Liver (tissue), 9 donors: ENCODE results near the gene PXMP4. TPM values are rescaled to one million over a fixed set of nuclear protein-coding genes. Genes with fewer than 3 reads are reported as not detected.
A peak's percentile ranks its signal among the peaks of the same experiment; 100 is the strongest.
"Not testable (repeated sequence)": the region's sequence is repeated elsewhere in the genome, so short reads cannot be mapped to it uniquely, and the experiment has no call there.

Source experiments
- DNase-seq: peaks from one replicate; pipeline ENCODE4 v3.0.0-alpha.2; 2017; ENCODE audit warnings: low spot score
- H3K27ac ChIP-seq, 2 donors: one replicate each; pipeline ENCODE4 v1.7.0; 2013; ENCODE audit warnings: inconsistent platforms in 2 of 2, low read length in 2 of 2, control low read depth in 1 of 2, low read depth in 1 of 2, mild to moderate bottlenecking in 1 of 2
- H3K27me3 ChIP-seq, 4 donors: one replicate each; pipeline versions ENCODE4 v1.6.1 to v1.7.0; 2013; ENCODE audit warnings: low read length in 3 of 4, inconsistent platforms in 1 of 4, mild to moderate bottlenecking in 1 of 4, moderate library complexity in 1 of 4; ENCODE audit not compliant: control insufficient read depth in 4 of 4, insufficient read depth in 4 of 4
- H3K36me3 ChIP-seq, 4 donors: one replicate each; pipeline versions ENCODE4 v1.6.1 to v1.7.0; 2013; ENCODE audit warnings: low read length in 3 of 4, mild to moderate bottlenecking in 3 of 4, low read depth in 1 of 4, moderate library complexity in 1 of 4; ENCODE audit not compliant: control insufficient read depth in 4 of 4, insufficient read depth in 3 of 4
- H3K4me1 ChIP-seq, 4 donors: one replicate each; pipeline versions ENCODE4 v1.6.1 to v1.7.0; 2013; ENCODE audit warnings: low read length in 3 of 4, mild to moderate bottlenecking in 3 of 4, moderate library complexity in 1 of 4; ENCODE audit not compliant: control insufficient read depth in 4 of 4, insufficient read depth in 4 of 4
- H3K4me3 ChIP-seq, 3 donors: one replicate each; pipeline versions ENCODE4 v1.6.1 to v1.7.0; 2013; ENCODE audit warnings: low read length in 3 of 3, control low read depth in 1 of 3, low read depth in 1 of 3, mild to moderate bottlenecking in 1 of 3
- H3K9ac ChIP-seq, 2 donors: one replicate each; pipeline ENCODE4 v1.7.0; 2013; ENCODE audit warnings: low read length in 2 of 2, mild to moderate bottlenecking in 2 of 2, moderate library complexity in 2 of 2, control low read depth in 1 of 2, low read depth in 1 of 2
- H3K9me3 ChIP-seq, 4 donors: one replicate each; pipeline versions ENCODE4 v1.6.1 to v1.7.0; 2013; ENCODE audit warnings: low read length in 3 of 4; ENCODE audit not compliant: control insufficient read depth in 4 of 4
- ATF3 ChIP-seq: IDR thresholded peaks from 2 replicates; pipeline ENCODE4 v1.6.1; 2016; ENCODE audit warnings: antibody characterized with exemption
- CTCF ChIP-seq: fragments of 150-350 bp; IDR thresholded peaks from 2 replicates; pipeline ENCODE4 v1.5.1; 2017; ENCODE audit warnings: improper control_type of control experiment, low read depth, low read length; ENCODE audit not compliant: missing input control
- EGR1 ChIP-seq, 2 donors: IDR thresholded peaks; 2 replicates each; pipeline ENCODE4 v1.6.1; 2016 to 2018; ENCODE audit warnings: antibody characterized with exemption in 2 of 2, low read depth in 2 of 2
- FOXA1 ChIP-seq: IDR thresholded peaks from 2 replicates; pipeline ENCODE4 v1.6.1; 2016; ENCODE audit warnings: antibody characterized with exemption
- GABPA ChIP-seq, 2 donors: IDR thresholded peaks in 1 of 2; conservative IDR thresholded peaks in 1 of 2; 2 replicates each; pipeline ENCODE4 v1.6.1; 2016; ENCODE audit warnings: antibody characterized with exemption in 2 of 2, mild to moderate bottlenecking in 1 of 2, moderate library complexity in 1 of 2
- HNF4A ChIP-seq, 2 donors: conservative IDR thresholded peaks; 2 replicates each; pipeline ENCODE4 v1.6.1; 2016; ENCODE audit warnings: antibody characterized with exemption in 2 of 2, mild to moderate bottlenecking in 2 of 2
- HNF4G ChIP-seq: IDR thresholded peaks from 2 replicates; pipeline ENCODE4 v1.6.1; 2016; ENCODE audit warnings: antibody characterized with exemption
- JUND ChIP-seq, 2 donors: IDR thresholded peaks; 2 replicates each; pipeline ENCODE4 v1.6.1; 2016; ENCODE audit warnings: antibody characterized with exemption in 2 of 2
- MAX ChIP-seq: IDR thresholded peaks from 2 replicates; pipeline ENCODE4 v1.6.1; 2016; ENCODE audit warnings: antibody characterized with exemption
- NR2F2 ChIP-seq: IDR thresholded peaks from 2 replicates; pipeline ENCODE4 v1.6.1; 2016; ENCODE audit warnings: antibody characterized with exemption
- RAD21 ChIP-seq, 2 donors: IDR thresholded peaks; 2 replicates each; pipeline ENCODE4 v1.6.1; 2016; ENCODE audit warnings: antibody characterized with exemption in 2 of 2, mild to moderate bottlenecking in 2 of 2
- RXRA ChIP-seq, 2 donors: IDR thresholded peaks; 2 replicates each; pipeline ENCODE4 v1.6.1; 2017 to 2018; ENCODE audit warnings: antibody characterized with exemption in 2 of 2, mild to moderate bottlenecking in 1 of 2
- SP1 ChIP-seq: IDR thresholded peaks from 2 replicates; pipeline ENCODE4 v1.6.1; 2018; ENCODE audit warnings: antibody characterized with exemption, mild to moderate bottlenecking
- TAF1 ChIP-seq: conservative IDR thresholded peaks from 2 replicates; pipeline ENCODE4 v1.6.1; 2016; ENCODE audit warnings: antibody characterized with exemption, mild to moderate bottlenecking
- YY1 ChIP-seq: IDR thresholded peaks from 2 replicates; pipeline ENCODE4 v1.6.1; 2016; ENCODE audit warnings: antibody characterized with exemption, mild to moderate bottlenecking
- ZBTB33 ChIP-seq: IDR thresholded peaks from 2 replicates; pipeline ENCODE4 v1.6.1; 2016; ENCODE audit warnings: antibody characterized with exemption
- WGBS: extraction: QIAGEN DNeasy Blood & Tissue Kit; methylation state at CpG from one replicate; pipeline ENCODE4 v1.1.7; 2013; 5-methylcytosine and 5-hydroxymethylcytosine counted together
- polyA plus RNA-seq, 2 donors: library from polyadenylated mRNA; stranded (reverse) in 1 of 2; unstranded in 1 of 2; fragments of 200-250 nt in 1 of 2; fragments of >200 nt in 1 of 2; fragmentation: Nextera tagmentation in 1 of 2; extraction: Ambion mirVana in 1 of 2; gene quantifications; one replicate each; pipeline versions ENCODE4 v1.2.1 to v1.2.3, GENCODE V29; 2013 to 2015
- total RNA-seq, 2 donors: library from RNA; depleted of rRNA; stranded (reverse); fragments of >200 nt; gene quantifications; one replicate each; pipeline ENCODE4 v1.2.3, GENCODE V29; 2014
- donor health status: healthy.
- donor health status: healthy.
- donor health status: healthy.
- donor health status: healthy.
- donor health status: healthy.

PXMP4 gene
- total and polyA plus RNA-seq, 4 donors: 5.5 to 16.0 (median 9.3) TPM

- peaks cover 4 to 17% (median 7%) of the 10 kb centered on the region in 4 donors for H3K36me3 ChIP-seq
- H3K4me1 ChIP-seq: peaks cover 0 to 10% (median 5%) of the 10 kb centered on the region in 4 donors
- 96% methylated on average over 8 of the region's 8 CpGs for WGBS
- no peaks in the 10 kb centered on the region for H3K9me3 ChIP-seq
- H3K27me3 ChIP-seq: no peaks in the 10 kb centered on the region
- no peak for DNase-seq
- no peak overlapping the region for H3K9ac ChIP-seq
- H3K4me3 ChIP-seq: no peak overlapping the region
- no peak for TF ChIP-seq FOXA1
- TF ChIP-seq GABPA (IDR thresholded peaks at IDR 0.05 in 1 of 2, conservative IDR thresholded peaks at IDR 0.05 in 1 of 2): no peak
- no peak for TF ChIP-seq HNF4A (conservative IDR thresholded peaks at IDR 0.05)
- no peak for TF ChIP-seq HNF4G
- H3K27ac ChIP-seq: no peak overlapping the region
Observed at GRCh38 chr20:33703498-33704137, 16.5 kb downstream of the PXMP4 start.

GRCh38 chr20:33702861-33703260 lies 17.2 kb downstream of the PXMP4 start:
- no peak overlapping the region for H3K27ac ChIP-seq
- peaks cover 0 to 10% (median 5%) of the 10 kb centered on the region in 4 donors for H3K4me1 ChIP-seq
- no peak for DNase-seq
- peaks cover 4 to 17% (median 7%) of the 10 kb centered on the region in 4 donors for H3K36me3 ChIP-seq
- no peaks in the 10 kb centered on the region for H3K27me3 ChIP-seq
- 44% methylated on average over 5 of the region's 5 CpGs for WGBS
- no peaks in the 10 kb centered on the region for H3K9me3 ChIP-seq
- H3K4me3 ChIP-seq: no peak overlapping the region
- H3K9ac ChIP-seq: no peak overlapping the region
- TF ChIP-seq GABPA (IDR thresholded peaks at IDR 0.05 in 1 of 2, conservative IDR thresholded peaks at IDR 0.05 in 1 of 2) (no peak), JUND (IDR thresholded peaks at IDR 0.05) (no peak), RXRA (IDR thresholded peaks at IDR 0.05) (no peak), YY1 (no peak), FOXA1 (no peak)

GRCh38 chr20:33701629-33702450 lies 18.3 kb downstream of the PXMP4 start:
- H3K4me1 ChIP-seq: peaks cover 0 to 10% (median 5%) of the 10 kb centered on the region in 4 donors
- no peaks in the 10 kb centered on the region for H3K9me3 ChIP-seq
- DNase-seq: no peak
- H3K9ac ChIP-seq: no peak overlapping the region
- H3K27ac ChIP-seq: no peak overlapping the region
- TF ChIP-seq GABPA (IDR thresholded peaks at IDR 0.05 in 1 of 2, conservative IDR thresholded peaks at IDR 0.05 in 1 of 2) (no peak), FOXA1 (no peak), CTCF (no peak), RXRA (IDR thresholded peaks at IDR 0.05) (peak; percentile 24 to 46), EGR1 (IDR thresholded peaks at IDR 0.05; ENCODE audit: low read depth in 2 of 2) (no peak), RAD21 (IDR thresholded peaks at IDR 0.05) (no peak), MAX (no peak), JUND (IDR thresholded peaks at IDR 0.05) (no peak), ATF3 (no peak), HNF4A (conservative IDR thresholded peaks at IDR 0.05) (peak; percentile 18 to 50), HNF4G (no peak), TAF1 (no peak), ZBTB33 (no peak), SP1 (peak; percentile 31), NR2F2 (no peak)
- H3K4me3 ChIP-seq: no peak overlapping the region
- peaks cover 0 to 9% (median 2%) of the 10 kb centered on the region in 4 donors for H3K36me3 ChIP-seq
- 79% methylated on average over 27 of the region's 27 CpGs for WGBS
- H3K27me3 ChIP-seq: no peaks in the 10 kb centered on the region

- WGBS: 97% methylated on average over 45 of the region's 45 CpGs
Observed at GRCh38 chr20:33700696-33701441, 19.2 kb downstream of the PXMP4 start.

More at GRCh38 chr20:33700696-33701441, 19.2 kb downstream of the PXMP4 start:
- not testable (repeated sequence) for DNase-seq, H3K9ac ChIP-seq, H3K36me3 ChIP-seq, H3K9me3 ChIP-seq, H3K27ac ChIP-seq, H3K4me3 ChIP-seq, H3K27me3 ChIP-seq
- peaks cover 0 to 10% (median 5%) of the 10 kb centered on the region in 4 donors for H3K4me1 ChIP-seq
